Nephron (organoid): Measurements from ENCODE around the gene ODR4.
"Not testable (repeated sequence)": the region's sequence is repeated elsewhere in the genome, so short reads cannot be mapped to it uniquely, and the experiment has no call there.

Experiments
- H3K27ac Mint-ChIP-seq, 3 experiments: 2 replicates each; pipeline ENCODE4 v1.8.0; 2020; ENCODE audit warnings: mixed read lengths in 3 of 3, mild to moderate bottlenecking in 2 of 3, moderate library complexity in 1 of 3
- H3K27me3 Mint-ChIP-seq: 2 replicates; pipeline ENCODE4 v1.8.0; 2021; ENCODE audit warnings: low read depth, mild to moderate bottlenecking, moderate library complexity, mixed read lengths
- H3K36me3 Mint-ChIP-seq: 2 replicates; pipeline ENCODE4 v1.8.0; 2020; ENCODE audit warnings: low read depth, mixed read lengths
- H3K4me1 Mint-ChIP-seq: 2 replicates; pipeline ENCODE4 v1.8.0; 2020; ENCODE audit warnings: mixed read lengths
- H3K4me3 Mint-ChIP-seq, 3 experiments: 2 replicates each; pipeline ENCODE4 v1.8.0; 2020; ENCODE audit warnings: mild to moderate bottlenecking in 3 of 3, mixed read lengths in 3 of 3, moderate library complexity in 2 of 3
- H3K9me3 Mint-ChIP-seq: 2 replicates; pipeline ENCODE4 v1.8.0; 2020; ENCODE audit warnings: mixed read lengths
- TF ChIP-seq, protein P1 (sequence below), 3 experiments: fragments of 200-600 bp; sonication (generic); IDR thresholded peaks; one replicate each; pipeline ENCODE4 v1.5.0; 2021; ENCODE audit warnings: antibody characterized with exemption in 3 of 3; ENCODE audit not compliant: unreplicated experiment in 3 of 3

The ODR4 gene

DNA sequence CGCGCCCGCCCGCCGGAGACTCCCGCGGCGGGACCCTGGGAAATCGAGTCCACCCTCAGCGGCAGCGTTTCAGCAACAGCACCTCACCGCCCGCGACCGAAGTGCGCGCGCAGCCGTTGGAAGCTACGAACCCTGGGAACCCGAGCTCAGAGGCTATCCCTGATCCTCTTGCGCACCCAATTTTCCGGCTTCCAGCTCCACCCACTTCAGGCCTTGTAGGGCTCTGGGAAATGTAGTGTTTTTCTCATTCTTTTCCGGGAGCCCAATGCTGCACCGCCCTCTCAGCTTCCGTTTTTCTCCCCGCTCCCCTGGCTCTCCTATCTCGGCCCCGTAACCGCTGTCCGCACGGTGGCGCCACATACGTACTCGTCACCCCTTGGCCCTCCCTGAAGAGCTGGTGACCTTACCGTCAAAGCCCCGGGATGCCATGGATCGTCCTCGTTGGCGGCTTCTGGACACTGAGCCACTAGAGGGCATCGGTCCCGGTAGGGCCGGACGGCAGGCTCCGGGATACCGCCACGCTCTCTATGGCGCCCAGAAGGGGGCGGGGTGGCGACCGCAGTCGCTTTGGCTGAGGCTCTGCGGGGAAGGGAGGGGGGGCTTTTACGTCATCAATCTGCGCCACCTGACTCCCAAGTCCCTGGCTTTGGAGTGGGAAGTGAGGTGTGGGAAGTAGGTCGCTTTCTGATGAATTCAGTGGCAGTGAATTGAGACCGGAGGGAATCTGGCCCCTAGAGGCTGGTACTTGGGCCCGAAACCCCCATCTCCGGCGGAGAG, at the start of gene ODR4, which contains the start of gene TPR:
Gene ODR4 (plus strand): TSS at position 687 of the 777 bp plus-strand sequence. CDS start 3,948 bp downstream, outside the sequence.
Gene TPR (minus strand): TSS at position 102 of the 777 bp plus-strand sequence. CDS start 225 bp downstream, outside the sequence.
- Mint-ChIP-seq H3K36me3 (peaks cover 29% of the 10 kb centered on the region), H3K27ac (peak within 1 kb of the TSS; percentile 98 to 100 (median 99)), H3K9me3 (no peaks in the 10 kb centered on the region), H3K4me3 (peak within 1 kb of the TSS; percentile 99 to 100 (median 100)), H3K27me3 (no peaks in the 10 kb centered on the region), H3K4me1 (no peaks in the 10 kb centered on the region)
- TF ChIP-seq, protein P1, sequence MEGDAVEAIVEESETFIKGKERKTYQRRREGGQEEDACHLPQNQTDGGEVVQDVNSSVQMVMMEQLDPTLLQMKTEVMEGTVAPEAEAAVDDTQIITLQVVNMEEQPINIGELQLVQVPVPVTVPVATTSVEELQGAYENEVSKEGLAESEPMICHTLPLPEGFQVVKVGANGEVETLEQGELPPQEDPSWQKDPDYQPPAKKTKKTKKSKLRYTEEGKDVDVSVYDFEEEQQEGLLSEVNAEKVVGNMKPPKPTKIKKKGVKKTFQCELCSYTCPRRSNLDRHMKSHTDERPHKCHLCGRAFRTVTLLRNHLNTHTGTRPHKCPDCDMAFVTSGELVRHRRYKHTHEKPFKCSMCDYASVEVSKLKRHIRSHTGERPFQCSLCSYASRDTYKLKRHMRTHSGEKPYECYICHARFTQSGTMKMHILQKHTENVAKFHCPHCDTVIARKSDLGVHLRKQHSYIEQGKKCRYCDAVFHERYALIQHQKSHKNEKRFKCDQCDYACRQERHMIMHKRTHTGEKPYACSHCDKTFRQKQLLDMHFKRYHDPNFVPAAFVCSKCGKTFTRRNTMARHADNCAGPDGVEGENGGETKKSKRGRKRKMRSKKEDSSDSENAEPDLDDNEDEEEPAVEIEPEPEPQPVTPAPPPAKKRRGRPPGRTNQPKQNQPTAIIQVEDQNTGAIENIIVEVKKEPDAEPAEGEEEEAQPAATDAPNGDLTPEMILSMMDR (IDR thresholded peaks at IDR 0.05; ENCODE audit: unreplicated experiment in 3 of 3), result peak; percentile 85 to 95 (median 89)

DNA sequence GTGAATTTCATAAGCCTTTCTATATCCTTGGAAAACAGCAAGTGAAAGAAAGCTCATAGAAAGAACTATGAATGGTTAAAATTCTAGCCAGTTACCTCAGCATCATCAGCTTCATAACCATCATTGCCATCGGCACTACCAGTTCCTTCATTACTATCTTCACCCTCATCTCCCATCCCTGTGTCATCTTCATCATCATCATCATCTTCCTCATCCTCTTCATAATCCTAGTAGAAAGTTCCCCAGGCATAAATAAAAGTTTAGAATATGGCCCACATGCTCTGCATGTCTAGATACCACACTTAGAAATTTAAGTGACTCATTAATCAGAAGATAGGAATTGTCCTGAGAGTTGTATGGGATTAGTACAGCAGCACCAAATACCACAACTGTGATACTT, 49.6 kb upstream of the ODR4 start:
- no peaks in the 10 kb centered on the region for H3K4me1 Mint-ChIP-seq
- TF ChIP-seq, protein P1 (IDR thresholded peaks at IDR 0.05; ENCODE audit: unreplicated experiment in 3 of 3), result no peak
- no peaks in the 10 kb centered on the region for H3K27me3 Mint-ChIP-seq
- H3K9me3 Mint-ChIP-seq, result no peaks in the 10 kb centered on the region
- H3K36me3 Mint-ChIP-seq, result peaks cover 68% of the 10 kb centered on the region
- no peak overlapping the region for H3K4me3 Mint-ChIP-seq
- H3K27ac Mint-ChIP-seq, result no peak overlapping the region

DNA sequence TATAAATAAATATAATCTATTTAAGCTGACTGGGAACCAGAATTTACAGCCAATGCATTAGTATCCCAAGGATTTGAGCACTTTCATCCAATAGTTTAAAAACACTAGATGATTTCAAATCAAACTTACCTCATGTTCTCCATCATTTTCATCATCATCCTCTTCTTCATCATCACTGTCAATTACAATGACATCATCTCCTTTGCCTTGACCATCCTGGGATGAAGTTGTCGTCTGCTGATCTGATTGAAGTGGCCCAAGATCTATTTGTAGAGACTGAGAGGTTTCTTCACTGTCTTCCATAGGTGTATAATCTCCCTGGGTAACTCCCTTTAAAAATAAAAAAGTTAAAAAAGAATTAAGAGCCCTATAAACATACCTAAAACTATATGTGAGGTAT, 48.3 kb upstream of the ODR4 start:
- Mint-ChIP-seq H3K27me3 (no peaks in the 10 kb centered on the region), H3K9me3 (no peaks in the 10 kb centered on the region), H3K27ac (no peak overlapping the region), H3K4me1 (no peaks in the 10 kb centered on the region), H3K36me3 (peaks cover 58% of the 10 kb centered on the region), H3K4me3 (no peak overlapping the region)
- TF ChIP-seq, protein P1 (IDR thresholded peaks at IDR 0.05; ENCODE audit: unreplicated experiment in 3 of 3), result no peak

DNA sequence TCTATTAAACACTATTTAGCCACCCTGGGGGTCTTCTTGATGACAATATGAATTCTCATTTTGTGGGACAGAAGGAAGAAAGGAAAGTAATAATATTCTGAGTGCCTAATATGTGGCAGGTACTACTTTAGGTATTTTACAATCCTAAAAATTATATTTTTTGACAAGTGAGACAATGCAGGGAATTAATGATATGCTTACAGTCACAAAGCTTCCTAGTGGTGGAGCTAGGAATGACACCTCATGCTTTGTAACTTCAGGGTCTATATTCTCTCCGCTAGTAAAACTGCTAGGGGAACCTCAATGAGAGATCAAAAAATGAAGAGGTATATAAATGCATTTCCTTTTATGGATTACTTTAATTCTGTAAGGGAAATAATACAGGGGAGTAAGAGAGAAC, 44.9 kb upstream of the ODR4 start:
- no peaks in the 10 kb centered on the region for H3K27me3 Mint-ChIP-seq
- no peaks in the 10 kb centered on the region for H3K4me1 Mint-ChIP-seq
- H3K4me3 Mint-ChIP-seq, result no peak overlapping the region
- no peak overlapping the region for H3K27ac Mint-ChIP-seq
- TF ChIP-seq, protein P1 (IDR thresholded peaks at IDR 0.05; ENCODE audit: unreplicated experiment in 3 of 3), result peak; percentile 20 to 39 (median 34)
- H3K9me3 Mint-ChIP-seq, result no peaks in the 10 kb centered on the region
- peaks cover 58% of the 10 kb centered on the region for H3K36me3 Mint-ChIP-seq

DNA sequence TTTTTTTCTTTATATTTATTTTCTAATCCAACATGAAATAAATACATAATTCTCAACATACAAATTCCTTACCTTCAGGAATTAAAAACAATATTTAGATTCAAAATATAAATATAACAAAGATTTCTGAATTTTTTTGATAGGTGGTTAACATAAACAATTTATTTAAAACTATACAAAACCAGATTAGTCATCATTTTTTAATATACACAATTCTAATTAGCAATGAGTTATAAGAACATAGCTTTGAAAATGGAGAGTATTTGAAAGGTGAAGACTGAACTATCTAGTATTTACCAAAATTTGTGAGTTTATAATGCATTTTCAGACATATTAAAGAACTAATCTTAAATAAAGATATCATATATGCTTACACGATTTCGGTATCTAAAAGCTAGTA, 38.1 kb upstream of the ODR4 start:
- H3K4me3 Mint-ChIP-seq, result no peak overlapping the region
- no peaks in the 10 kb centered on the region for H3K27me3 Mint-ChIP-seq
- no peaks in the 10 kb centered on the region for H3K4me1 Mint-ChIP-seq
- TF ChIP-seq, protein P1 (IDR thresholded peaks at IDR 0.05; ENCODE audit: unreplicated experiment in 3 of 3), result no peak
- peaks cover 70% of the 10 kb centered on the region for H3K36me3 Mint-ChIP-seq
- no peaks in the 10 kb centered on the region for H3K9me3 Mint-ChIP-seq
- H3K27ac Mint-ChIP-seq, result no peak overlapping the region

DNA sequence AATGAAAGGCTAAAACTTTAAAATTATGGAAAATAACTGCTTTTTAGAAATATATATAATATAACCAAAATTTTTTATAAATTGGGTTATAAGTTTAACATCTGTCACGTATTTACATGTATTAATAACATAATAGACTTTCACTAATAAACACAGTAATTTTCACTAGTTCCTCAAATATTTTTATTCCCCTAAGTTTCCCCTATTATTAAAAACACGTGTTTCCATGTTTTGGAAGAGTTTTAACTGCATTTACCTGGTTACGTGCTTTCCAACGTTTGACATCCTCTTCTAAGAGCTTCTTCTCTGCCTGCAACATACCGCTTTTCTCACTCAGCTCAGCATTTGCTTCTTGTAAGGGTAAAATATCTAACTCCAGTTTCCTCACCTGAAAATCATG, 34.9 kb upstream of the ODR4 start:
- H3K27ac Mint-ChIP-seq, result no peak overlapping the region
- H3K4me3 Mint-ChIP-seq, result no peak overlapping the region
- H3K36me3 Mint-ChIP-seq, result peaks cover 70% of the 10 kb centered on the region
- no peaks in the 10 kb centered on the region for H3K27me3 Mint-ChIP-seq
- TF ChIP-seq, protein P1 (IDR thresholded peaks at IDR 0.05; ENCODE audit: unreplicated experiment in 3 of 3), result no peak
- no peaks in the 10 kb centered on the region for H3K9me3 Mint-ChIP-seq
- H3K4me1 Mint-ChIP-seq, result no peaks in the 10 kb centered on the region

DNA sequence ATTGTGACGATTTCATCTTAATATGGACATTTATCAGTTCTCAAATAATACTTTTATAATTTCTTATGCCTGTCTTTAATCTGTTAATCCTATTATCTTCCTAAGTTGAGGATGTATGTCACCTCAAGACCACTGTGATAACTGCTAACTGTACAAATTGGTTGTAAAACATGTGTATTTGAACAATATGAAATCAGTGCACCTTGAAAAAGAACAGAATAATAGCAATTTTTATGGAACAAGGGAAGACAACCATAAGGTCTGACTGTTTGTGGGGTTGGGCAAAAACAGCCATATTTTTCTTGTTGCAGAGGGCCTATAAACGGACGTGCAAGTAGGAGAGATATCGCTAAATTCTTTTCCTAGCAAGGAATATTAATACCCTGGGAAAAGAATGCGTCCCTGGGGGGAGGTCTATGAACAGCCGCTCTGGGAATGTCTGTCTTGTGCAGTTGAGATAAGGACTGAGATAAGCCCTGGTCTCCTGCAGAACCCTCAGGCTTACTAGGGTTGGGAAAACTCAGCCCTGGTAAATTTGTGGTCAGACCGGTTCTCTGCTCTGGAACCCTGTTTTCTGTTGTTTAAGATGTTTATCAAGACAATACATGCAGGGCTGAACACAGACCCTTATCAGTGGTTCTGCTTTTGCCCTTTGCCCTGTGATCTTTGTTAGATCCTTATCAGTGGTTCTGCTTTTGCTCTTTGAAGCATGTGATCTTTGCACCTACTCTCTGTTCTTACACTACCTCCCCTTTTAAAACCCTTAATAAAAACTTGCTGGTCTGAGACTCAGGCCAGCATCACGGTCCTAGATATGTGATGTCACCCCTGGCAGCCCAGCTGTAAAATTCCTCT, 27.6 kb upstream of the ODR4 start:
- not testable (repeated sequence) for H3K27me3 Mint-ChIP-seq, H3K4me3 Mint-ChIP-seq, H3K4me1 Mint-ChIP-seq, H3K27ac Mint-ChIP-seq, H3K9me3 Mint-ChIP-seq
- H3K36me3 Mint-ChIP-seq, result peaks cover 81% of the 10 kb centered on the region
